HG03432 (cell line): ENCODE results near the gene ATP13A3.

Experiments
- ATAC-seq: cut with Tn5 transposase; IDR thresholded peaks from one replicate; pipeline ENCODE4 v1.9.1; 2021; ENCODE audit warnings: mild to moderate bottlenecking, moderate library complexity; ENCODE audit not compliant: unreplicated experiment

Gene ATP13A3

DNA sequence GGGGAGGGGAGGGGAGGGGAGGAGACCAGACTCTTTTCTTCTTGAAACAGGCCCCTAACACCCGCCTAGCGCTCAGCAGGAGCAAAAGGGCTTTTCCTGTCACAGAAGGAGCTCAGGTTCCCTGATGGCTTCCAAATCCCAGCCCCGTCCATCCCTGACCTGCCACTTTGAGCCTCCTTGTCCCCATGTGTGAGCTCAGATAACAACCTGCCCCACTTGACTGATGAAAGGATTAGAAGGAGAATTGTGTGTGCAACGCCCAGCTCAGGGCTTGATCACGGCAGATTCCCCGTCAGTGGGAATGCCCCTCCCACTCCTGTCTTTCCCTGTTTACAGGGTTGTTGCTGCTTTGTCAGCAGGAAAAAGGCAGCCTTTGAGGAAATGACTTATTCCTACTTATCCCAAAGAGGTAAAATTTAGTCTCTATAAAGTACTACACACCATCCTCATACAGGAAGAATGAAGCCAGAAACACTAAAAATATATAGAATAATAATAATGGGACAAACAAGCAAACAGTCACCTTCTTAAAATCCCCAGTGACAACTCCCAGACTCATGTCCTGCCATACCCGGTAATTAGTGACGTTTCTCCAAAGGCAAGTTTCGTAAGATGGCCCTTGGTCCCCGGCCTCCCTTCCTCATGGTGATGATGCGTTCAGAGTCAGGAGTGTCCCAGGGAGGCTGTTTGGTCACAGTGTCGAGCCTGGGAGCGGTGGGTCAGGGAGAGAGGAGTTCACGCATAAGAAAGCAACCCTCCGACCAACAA lies 111.1 kb downstream of the ATP13A3 start:
- ATAC-seq: no peak

DNA sequence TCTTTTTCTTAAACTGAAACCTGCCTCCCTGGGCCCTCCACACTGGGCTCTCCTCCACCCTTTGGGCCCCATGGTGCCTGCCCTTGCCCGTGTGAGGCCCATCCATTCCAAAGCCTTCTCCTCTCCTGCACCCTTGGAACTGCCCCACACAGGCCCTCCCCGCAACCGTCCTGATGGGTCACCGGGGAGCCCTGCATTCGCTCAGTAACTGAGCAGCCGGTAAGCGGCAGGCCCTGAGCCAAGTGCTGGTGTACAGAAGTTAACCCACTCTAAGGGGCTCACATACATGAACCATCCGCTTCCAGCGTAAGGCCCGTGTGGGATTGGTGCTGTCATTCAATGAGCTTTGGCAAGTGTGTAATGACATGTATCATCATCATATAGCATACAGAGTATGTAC lies 111.9 kb downstream of the ATP13A3 start:
- no peak for ATAC-seq

DNA sequence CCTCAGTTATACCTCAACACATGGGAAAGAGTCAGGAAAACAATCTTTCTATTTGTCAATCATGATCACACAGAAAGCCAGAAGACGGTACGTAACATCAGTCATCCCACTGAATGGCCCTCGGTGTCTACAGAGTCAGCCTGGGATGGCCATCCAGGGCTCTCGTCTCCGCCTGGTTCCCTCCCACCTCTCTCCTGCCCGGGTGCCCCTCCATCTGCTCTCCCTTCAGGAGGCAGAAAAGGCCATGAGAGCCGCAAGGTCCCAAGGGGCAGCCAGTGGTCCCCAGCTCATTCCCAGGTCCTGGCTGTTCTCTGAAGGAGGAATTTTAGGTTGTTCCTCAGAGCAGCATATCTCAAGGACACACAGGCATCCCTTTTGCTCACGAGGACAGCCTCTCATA lies 112.9 kb downstream of the ATP13A3 start:
- no peak for ATAC-seq

DNA sequence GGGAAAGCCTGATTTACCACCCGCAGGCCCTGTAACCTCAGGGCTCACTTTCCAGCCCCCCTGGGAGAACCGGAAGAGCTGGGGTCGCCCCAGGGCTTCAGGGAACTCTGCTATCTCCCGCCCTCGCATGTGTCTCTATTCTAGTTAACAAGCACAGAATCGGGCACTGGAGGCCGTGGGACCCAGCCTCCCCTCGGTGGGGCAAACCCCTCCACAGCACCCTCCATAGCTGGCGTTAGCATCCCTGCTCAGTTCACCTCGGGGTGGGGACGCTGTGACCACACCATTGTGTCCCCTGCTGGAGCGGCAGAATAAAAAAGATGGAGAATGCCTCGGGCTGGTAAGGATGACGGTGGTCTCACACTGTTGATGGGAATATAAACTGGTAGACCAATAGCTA lies 113.8 kb downstream of the ATP13A3 start:
- no peak for ATAC-seq

DNA sequence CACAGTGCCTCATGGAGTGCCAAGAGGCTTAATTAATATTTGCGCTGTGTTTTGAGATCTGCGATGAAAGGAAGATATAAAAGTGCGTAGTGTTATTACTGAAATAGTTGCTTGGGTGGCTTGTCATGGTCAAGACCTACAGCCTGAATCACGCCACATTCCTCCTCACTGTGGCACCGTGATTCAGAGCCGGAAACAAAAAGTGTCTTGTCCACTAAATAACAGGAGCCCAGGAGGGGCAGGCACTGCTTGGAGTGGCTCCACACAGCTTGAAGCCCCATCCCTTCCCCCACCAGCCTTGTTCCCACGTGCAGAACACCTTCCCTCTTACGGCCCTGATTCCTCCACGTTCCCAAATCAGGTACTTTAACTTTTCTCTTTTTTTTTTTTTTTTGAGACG lies 116.0 kb downstream of the ATP13A3 start:
- ATAC-seq: no peak

DNA sequence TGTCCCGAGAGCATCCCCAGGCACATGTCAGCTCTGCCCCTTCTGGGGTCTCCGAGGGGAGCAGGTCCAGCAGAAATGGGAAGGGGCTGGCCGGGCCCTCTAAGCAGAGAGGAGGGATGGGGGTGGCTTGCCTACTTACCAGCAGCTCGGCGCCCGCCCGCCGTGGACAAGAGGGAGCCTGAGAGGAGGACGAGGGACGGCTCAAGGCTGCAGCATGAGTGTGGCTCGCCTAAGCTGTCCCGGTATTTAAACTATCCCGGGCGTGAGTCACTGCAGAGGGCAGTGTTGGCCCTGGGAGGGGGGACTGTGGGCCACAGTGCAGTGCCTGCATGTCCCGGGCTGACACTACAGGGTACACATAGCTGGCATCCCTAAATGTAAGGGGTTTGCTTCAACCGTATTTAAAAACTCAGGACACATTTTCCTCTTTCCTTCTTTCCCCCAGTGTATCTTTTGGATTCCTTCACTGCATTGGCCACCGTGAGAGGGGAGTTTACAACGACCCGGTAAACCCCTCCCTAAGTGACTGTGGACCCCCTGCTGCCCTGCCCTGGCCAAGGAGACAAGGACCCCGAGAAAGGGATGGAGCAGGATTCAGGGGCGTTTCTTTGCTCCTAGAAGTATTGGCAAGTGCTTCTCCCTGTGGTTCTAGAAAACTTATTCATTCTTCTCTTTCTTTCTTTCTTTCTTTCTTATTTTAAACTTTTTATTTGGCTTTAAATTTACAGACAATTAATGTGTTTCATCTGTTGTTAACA lies 117.1 kb downstream of the ATP13A3 start, which contains the start of gene LRRC15:
LRRC15 (minus strand) TSS at position 222 of the 758 bp plus-strand sequence. CDS start 8,700 bp downstream, outside the sequence.
- no peak for ATAC-seq

DNA sequence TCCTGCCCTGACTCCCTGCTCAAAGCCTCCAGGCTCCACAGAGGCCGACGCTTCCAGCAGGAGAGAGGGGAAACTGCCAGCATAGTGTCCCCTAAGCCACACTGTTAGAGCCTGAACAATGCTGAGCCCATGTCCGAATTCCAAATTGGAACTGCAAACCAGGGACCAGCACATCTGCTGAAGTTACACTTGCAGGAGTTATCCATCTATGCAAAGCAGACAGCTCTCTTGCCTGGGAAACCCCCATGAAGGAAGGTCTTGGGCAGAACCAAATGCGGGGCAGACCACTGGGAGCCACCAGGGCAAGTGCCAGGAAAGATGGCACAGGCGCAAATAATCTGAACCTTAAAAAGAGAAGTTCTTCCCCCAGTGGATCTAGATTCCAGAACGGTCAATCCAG lies 117.9 kb downstream of the ATP13A3 start:
- ATAC-seq: no peak

DNA sequence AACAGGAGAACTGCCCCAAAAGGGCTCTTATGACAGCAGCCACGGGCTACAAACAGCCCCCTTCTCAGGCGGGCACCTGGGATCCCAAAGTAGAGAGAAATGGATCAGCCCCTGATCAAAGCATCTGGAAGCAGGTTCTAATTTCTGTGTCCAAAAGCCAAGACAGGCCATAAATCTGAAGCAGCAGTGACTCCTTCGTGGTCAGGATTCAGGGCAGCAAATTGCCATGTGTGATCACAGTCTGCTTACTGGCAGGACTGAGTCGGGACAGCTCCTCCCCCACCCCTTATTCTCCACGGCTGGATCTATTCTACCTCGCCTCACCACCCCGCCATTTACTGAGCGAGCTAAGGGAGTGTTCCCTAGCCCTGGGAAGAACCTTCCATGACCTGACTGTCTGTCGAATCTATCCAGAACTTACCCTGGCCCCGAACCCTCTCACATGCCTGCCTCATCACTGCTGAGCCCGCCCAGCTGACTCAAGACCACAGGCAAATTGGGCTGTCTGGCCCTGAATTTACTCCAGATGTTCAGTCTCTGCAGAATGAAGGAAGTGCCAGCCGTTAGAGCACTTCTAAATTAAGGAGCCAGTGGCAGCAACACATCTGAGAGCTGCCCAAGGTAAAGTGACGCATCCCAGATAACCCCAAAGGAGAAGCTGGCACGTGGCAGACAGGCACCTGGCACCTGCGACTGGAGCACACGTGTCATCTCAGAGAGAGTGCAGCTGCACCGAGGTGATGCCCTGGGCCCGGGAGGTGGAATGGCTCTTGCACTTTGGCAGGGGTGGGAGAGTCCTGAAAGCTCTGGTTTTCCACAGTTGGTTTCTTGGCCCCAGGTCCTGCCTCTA lies 118.6 kb downstream of the ATP13A3 start:
- ATAC-seq: no peak

DNA sequence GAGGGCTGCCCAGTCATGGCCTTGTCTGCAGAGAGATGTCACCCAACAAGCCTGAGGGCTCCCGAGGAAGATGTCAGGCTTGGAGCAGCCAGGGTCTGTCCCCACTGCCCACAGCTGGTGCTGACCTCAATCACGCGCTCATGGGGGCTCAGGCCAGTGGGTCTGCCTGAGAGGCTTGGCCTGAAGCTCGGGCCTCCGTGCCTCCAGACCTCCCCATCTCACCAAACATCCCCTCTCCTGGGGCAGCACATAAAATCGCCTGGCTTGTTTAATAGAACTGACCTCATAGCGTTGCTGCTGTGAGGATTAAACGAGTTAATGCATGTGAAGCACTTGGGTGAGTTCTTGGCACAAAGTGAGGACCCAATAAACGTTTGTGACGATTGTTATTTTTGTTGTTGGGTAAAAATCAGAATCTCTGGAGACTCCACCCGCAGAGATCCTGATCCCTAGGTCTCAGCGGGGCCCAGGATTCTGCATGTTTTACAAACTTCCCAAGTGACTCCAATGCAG lies 120.8 kb downstream of the ATP13A3 start:
- no peak for ATAC-seq

DNA sequence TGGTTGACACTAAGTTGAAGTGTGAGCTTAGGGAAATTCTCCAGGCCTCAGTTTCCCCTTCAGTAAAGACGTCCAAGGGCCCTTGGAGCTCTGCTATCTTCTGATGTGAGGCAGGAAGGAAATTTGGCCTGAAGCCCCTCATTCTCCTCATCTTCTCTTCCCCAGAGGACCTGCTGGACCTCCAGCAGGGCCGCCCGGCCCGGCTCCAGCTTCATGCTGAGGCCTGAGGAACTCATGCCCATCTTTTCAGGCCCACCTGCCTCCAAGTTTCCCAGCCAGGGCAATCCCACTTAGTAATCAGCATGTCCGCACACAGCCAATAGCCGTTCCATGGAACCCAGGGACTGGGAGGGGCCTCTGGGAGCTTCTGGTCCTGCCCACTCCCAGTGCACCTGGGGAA lies 121.3 kb downstream of the ATP13A3 start:
- no peak for ATAC-seq

DNA sequence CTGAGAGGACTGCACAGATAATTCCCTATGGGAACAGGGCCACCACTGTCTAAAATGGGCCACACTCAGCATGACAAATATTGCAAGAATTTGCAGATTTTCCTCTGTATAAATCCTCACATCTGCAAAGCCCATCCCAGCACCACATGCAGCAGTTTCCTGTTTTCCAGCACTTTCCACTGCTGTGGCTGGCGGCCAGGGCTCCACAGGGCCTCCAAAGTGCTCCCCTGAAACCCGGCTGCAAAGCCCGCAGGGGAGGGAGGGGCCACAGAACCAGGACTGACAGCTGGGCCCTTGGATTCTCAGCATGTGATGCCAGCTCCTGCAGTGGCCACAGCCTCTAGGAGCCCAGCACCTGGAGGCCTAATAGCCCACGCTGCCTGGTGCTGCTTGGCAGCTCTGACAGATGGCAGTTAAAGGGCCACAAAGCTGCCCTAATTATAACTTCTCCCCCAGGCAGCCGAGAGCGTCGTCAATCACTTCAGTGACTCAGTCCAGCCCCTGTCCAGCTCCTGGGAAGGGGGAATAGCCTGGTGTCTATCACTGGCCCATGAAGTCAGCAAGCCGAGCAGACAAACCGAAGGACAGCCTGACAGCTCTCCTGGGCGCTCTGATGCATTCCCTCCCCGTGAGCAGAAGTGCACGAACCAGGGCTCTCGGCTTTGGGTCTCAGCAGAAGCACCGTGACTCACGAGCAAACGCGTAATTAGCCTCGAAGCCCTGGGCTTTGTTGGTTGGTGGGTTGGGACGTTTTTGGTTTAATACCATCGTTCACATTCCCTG lies 122.0 kb downstream of the ATP13A3 start:
- ATAC-seq: no peak

DNA sequence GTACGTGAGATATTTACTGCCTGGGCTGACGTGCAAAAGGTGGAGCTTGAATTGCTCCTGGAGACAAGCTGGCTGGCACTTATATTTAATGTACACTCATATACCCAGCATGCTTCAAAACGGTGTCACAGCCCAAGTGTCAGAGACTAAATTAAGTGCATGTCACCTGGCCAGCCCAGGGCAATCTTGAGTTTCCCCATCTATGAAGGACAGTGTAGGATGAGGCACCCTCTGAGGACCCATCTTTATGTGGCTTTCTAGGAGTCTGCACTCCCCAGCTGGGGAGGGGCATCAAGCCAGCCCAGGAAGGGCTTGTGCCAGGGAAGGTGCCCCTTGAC lies 122.5 kb downstream of the ATP13A3 start:
- no peak for ATAC-seq

DNA sequence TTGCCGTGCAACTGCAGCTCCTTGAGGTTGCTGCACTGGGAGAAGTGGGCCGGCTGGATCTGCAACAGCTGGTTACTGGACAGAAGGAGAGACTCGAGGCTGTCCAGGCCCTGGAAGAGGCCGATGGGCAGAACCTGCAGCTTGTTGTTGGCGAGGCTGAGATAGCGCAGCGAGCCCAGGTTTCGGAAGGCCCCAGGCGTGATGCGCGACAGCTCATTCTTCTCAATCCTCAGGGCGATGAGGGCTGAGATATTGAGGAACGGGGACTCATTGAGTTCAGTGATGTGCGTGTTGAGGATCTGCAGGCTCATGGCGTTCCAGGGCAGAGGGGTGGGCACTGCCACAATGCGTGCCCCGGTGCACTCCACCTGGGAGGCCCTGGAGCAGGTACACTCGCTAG lies 126.2 kb downstream of the ATP13A3 start:
- no peak for ATAC-seq

DNA sequence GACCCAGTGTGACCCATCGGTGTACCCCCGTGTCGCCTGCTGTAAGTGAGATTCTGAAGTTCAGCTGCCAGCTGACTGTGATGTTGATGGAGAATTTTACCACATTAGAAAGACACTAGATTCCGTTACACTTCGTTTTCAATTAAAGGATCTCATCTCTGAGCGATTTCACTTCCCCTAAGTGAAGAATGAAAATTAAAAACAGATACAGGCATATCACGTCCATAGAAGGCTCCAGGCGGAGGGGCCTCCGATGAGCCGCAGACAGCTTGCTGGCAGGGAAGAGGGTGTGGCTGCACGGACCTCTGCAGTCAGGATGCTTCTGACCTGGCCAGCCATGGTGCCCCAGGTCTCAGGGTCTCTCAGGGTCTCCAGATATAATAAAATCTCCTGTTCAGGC lies 129.1 kb downstream of the ATP13A3 start:
- no peak for ATAC-seq

DNA sequence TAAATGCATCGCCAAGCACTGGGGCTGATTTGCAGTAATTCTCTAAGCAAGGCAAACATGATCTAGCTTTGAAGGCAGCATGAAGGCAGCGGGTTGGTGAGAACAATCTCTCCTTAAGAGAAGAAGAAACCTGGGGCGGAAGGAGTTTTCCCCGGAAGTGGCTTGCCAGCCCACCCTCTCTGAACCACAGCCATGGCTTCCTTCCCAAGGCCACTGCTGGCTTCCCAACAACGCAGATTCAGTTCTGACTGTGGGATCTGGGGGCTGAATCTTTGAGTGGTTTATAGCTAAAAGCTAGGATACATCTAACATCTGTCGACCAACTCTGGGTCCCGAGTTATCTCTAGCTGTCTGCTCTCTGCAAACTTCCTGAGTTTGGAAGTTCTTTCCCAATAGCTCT lies 131.4 kb downstream of the ATP13A3 start:
- no peak for ATAC-seq

DNA sequence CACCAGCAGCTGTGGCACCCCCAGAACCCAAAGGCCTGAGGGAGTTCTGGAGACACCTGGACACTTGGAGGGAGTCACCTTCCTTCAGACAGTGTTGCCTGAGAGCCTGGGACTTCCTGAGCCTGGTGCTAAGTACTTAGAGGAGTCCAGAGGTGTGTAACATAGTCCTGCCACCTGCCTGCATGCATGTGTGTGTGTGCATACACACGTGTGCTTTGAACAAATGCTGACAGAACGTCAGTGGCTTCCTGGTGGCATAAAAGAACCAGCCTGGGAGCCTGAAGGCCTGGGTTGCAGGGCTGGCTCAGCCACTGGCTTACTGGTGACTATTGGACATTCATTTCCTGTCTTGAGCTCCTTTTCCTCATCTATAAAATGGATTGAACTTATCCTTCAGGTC lies 132.5 kb downstream of the ATP13A3 start:
- ATAC-seq: no peak
